CD14-positive monocyte (primary cell): ENCODE results near the gene ITGA2B. TPM values are rescaled to one million over a fixed set of nuclear protein-coding genes. Genes with fewer than 3 reads are reported as not detected.

Experiments
- DNase-seq, 3 donors: peaks; one replicate each; pipeline ENCODE4 v3.0.0-alpha.2; 2011 to 2022
- H2AFZ ChIP-seq: 2 replicates; pipeline ENCODE4 v1.6.0; 2012; ENCODE audit warnings: mild to moderate bottlenecking, low read depth, low read length, inconsistent platforms; ENCODE audit not compliant: insufficient read depth, poor library complexity, severe bottlenecking
- H3K27ac ChIP-seq, 2 donors: 1 replicate in 1 of 2; 2 replicates in 1 of 2; pipeline ENCODE4 v1.5.1; 2012 to 2013; ENCODE audit warnings: low read length in 2 of 2, control low read depth in 1 of 2, inconsistent platforms in 1 of 2, low read depth in 1 of 2, mild to moderate bottlenecking in 1 of 2
- H3K27me3 ChIP-seq, 2 donors: one replicate each; pipeline versions ENCODE4 v1.6.0 to v1.6.1; 2011 to 2013; ENCODE audit warnings: low read length in 2 of 2; ENCODE audit not compliant: control insufficient read depth in 2 of 2, insufficient read depth in 2 of 2
- H3K36me3 ChIP-seq, 2 donors: replicated peaks in 1 of 2; 1 replicate in 1 of 2; 2 replicates in 1 of 2; pipeline versions ENCODE4 v1.5.1 to v1.6.1; 2012 to 2013; ENCODE audit warnings: low read length in 2 of 2, control low read depth in 1 of 2, inconsistent platforms in 1 of 2, mild to moderate bottlenecking in 1 of 2; ENCODE audit not compliant: insufficient read depth in 2 of 2, control insufficient read depth in 1 of 2
- H3K4me1 ChIP-seq, 2 donors: 1 replicate in 1 of 2; 2 replicates in 1 of 2; pipeline versions ENCODE4 v1.5.1 to v1.6.1; 2012 to 2013; ENCODE audit warnings: low read length in 2 of 2, control low read depth in 1 of 2, inconsistent platforms in 1 of 2, mild to moderate bottlenecking in 1 of 2, moderate library complexity in 1 of 2; ENCODE audit not compliant: insufficient read depth in 2 of 2, control insufficient read depth in 1 of 2
- H3K4me2 ChIP-seq: replicated peaks from 2 replicates; pipeline ENCODE3; 2012; ENCODE audit warnings: low read length, moderate library complexity, mild to moderate bottlenecking; ENCODE audit not compliant: poor library complexity, severe bottlenecking; ENCODE audit errors: extremely low read depth
- H3K4me3 ChIP-seq, 3 experiments: fragments of 200-600 bp in 1 of 3; sonication (generic) in 1 of 3; replicated peaks in 1 of 3; 1 replicate in 2 of 3; 2 replicates in 1 of 3; pipeline ENCODE4 v1.5.1; 2011 to 2013; ENCODE audit warnings: low read length in 3 of 3, mild to moderate bottlenecking in 3 of 3, control low read depth in 2 of 3, low read depth in 2 of 3, inconsistent platforms in 1 of 3, moderate library complexity in 1 of 3
- H3K79me2 ChIP-seq: 2 replicates; pipeline ENCODE4 v1.6.0; 2012; ENCODE audit warnings: mild to moderate bottlenecking, control low read depth, inconsistent platforms, low read length, moderate library complexity; ENCODE audit not compliant: insufficient read depth
- H3K9ac ChIP-seq: 2 replicates; pipeline ENCODE4 v1.6.0; 2017; ENCODE audit warnings: low read length, mild to moderate bottlenecking; ENCODE audit not compliant: insufficient read depth, poor library complexity, severe bottlenecking
- H3K9me3 ChIP-seq, 2 donors: replicated peaks in 1 of 2; 1 replicate in 1 of 2; 2 replicates in 1 of 2; pipeline versions ENCODE4 v1.5.1 to v1.6.1; 2012 to 2013; ENCODE audit warnings: low read length in 2 of 2, control low read depth in 1 of 2; ENCODE audit not compliant: control insufficient read depth in 1 of 2, insufficient read depth in 1 of 2
- H4K20me1 ChIP-seq: 2 replicates; pipeline ENCODE4 v1.6.0; 2012; ENCODE audit warnings: mild to moderate bottlenecking, low read length, control low read depth, moderate library complexity; ENCODE audit not compliant: insufficient read depth
- H3K27ac Mint-ChIP-seq, 7 donors: one replicate each; pipeline ENCODE4 v1.8.0; 2020; ENCODE audit warnings: mild to moderate bottlenecking in 7 of 7, mixed read lengths in 7 of 7, moderate library complexity in 6 of 7, inconsistent platforms in 2 of 7
- H3K27me3 Mint-ChIP-seq, 3 donors: one replicate each; pipeline ENCODE4 v1.8.0; 2021 to 2022; ENCODE audit warnings: low read depth in 3 of 3, mild to moderate bottlenecking in 3 of 3, mixed read lengths in 3 of 3, moderate library complexity in 3 of 3, inconsistent platforms in 1 of 3
- H3K36me3 Mint-ChIP-seq, 2 donors: one replicate each; pipeline ENCODE4 v1.8.0; 2020; ENCODE audit warnings: mixed read lengths in 2 of 2, inconsistent platforms in 1 of 2, mild to moderate bottlenecking in 1 of 2
- H3K4me1 Mint-ChIP-seq: one replicate; pipeline ENCODE4 v1.8.0; 2020; ENCODE audit warnings: mild to moderate bottlenecking, mixed read lengths
- H3K4me3 Mint-ChIP-seq, 2 donors: one replicate each; pipeline ENCODE4 v1.8.0; 2020; ENCODE audit warnings: mild to moderate bottlenecking in 2 of 2, mixed read lengths in 2 of 2, moderate library complexity in 1 of 2
- H3K9me3 Mint-ChIP-seq, 7 donors: one replicate each; pipeline ENCODE4 v1.8.0; 2020 to 2022; ENCODE audit warnings: mixed read lengths in 7 of 7, mild to moderate bottlenecking in 6 of 7, moderate library complexity in 6 of 7, inconsistent platforms in 2 of 7
- CTCF ChIP-seq: fragments of 200-600 bp; IDR thresholded peaks from one replicate; pipeline ENCODE4 v1.8.0; 2022; ENCODE audit warnings: antibody characterized with exemption, mild to moderate bottlenecking
- whole genome bisulfite sequencing: methylation state at CpG from one replicate; pipeline ENCODE4 v1.1.5; 2013; ENCODE audit warnings: missing lambda C conversion rate; ENCODE audit not compliant: insufficient coverage; 5-methylcytosine and 5-hydroxymethylcytosine counted together
- intact Hi-C, 2 donors: fragments of 100-400 bp; cut with micrococcal nuclease; formaldehyde crosslinking; loops; one replicate each; pipeline versions ENCODE4 v1.15.0 to v1.15.1; 2023
- polyA plus RNA-seq, 3 donors: library from polyadenylated mRNA; depleted of rRNA in 1 of 3; unstranded in 2 of 3; stranded (reverse) in 1 of 3; fragments of 300-500 nt in 2 of 3; fragments of >200 nt in 1 of 3; fragmentation: Illumina TruSeq in 2 of 3; gene quantifications; 1 replicate in 2 of 3; 2 replicates in 1 of 3; pipeline ENCODE4 v1.2.3, GENCODE V29; 2012 to 2021

ITGA2B gene
- polyA plus RNA-seq, 3 donors: 0.21 to 1.2 (median 1.1) TPM

- H3K27me3 ChIP-seq: no peaks in the 10 kb centered on the region
- no peaks in the 10 kb centered on the region for H3K36me3 ChIP-seq
- H3K79me2 ChIP-seq: peaks cover 3% of the 10 kb centered on the region
- peak overlapping the region in 1 of 3 experiments; percentile 51 for H3K4me3 ChIP-seq
- H2AFZ ChIP-seq: no peak overlapping the region
- intact Hi-C loops: no loop called here
- Mint-ChIP-seq H3K27ac (peak overlapping the region; percentile 85 to 98 (median 95)), H3K4me3 (peak overlapping the region in 1 of 2 donors; percentile 31), H3K36me3 (no peaks in the 10 kb centered on the region), H3K4me1 (peaks cover 62% of the 10 kb centered on the region), H3K9me3 (peaks cover 0 to 4% (median 0%) of the 10 kb centered on the region in 7 donors), H3K27me3 (peaks cover 0 to 2% (median 0%) of the 10 kb centered on the region in 3 donors)
- peak overlapping the region; percentile 24 for H3K9ac ChIP-seq
- no peaks in the 10 kb centered on the region for H3K9me3 ChIP-seq
- no peak for DNase-seq
- TF ChIP-seq CTCF: no peak
- H3K4me1 ChIP-seq: peaks cover 67 to 72% of the 10 kb centered on the region in 2 donors
- no peaks in the 10 kb centered on the region for H4K20me1 ChIP-seq
- H3K27ac ChIP-seq: peak overlapping the region; percentile 69 to 86
- peak overlapping the region; percentile 47 for H3K4me2 ChIP-seq
- no CpG with 5 or more reads among the region's 2 CpGs for WGBS
These were observed 55.1 kb downstream of the ITGA2B start for GRCh38 chr17:44334315-44334714.

GRCh38 chr17:44333371-44333770 lies 56.1 kb downstream of the ITGA2B start:
- Mint-ChIP-seq H3K36me3 (no peaks in the 10 kb centered on the region), H3K27me3 (no peaks in the 10 kb centered on the region), H3K9me3 (peaks cover 0 to 4% (median 0%) of the 10 kb centered on the region in 7 donors), H3K27ac (peak overlapping the region; percentile 85 to 98 (median 95)), H3K4me3 (peak overlapping the region in 1 of 2 donors; percentile 39), H3K4me1 (peaks cover 59% of the 10 kb centered on the region)
- peak; percentile 80 to 92 (median 88) for DNase-seq
- Histone ChIP-seq H4K20me1 (no peaks in the 10 kb centered on the region), H3K27ac (peak overlapping the region; percentile 69 to 86), H3K4me1 (peaks cover 58 to 68% of the 10 kb centered on the region in 2 donors), H3K27me3 (no peaks in the 10 kb centered on the region), H3K4me2 (peak overlapping the region; percentile 47), H3K36me3 (no peaks in the 10 kb centered on the region), H3K9ac (peak overlapping the region; percentile 24), H3K4me3 (peak overlapping the region in 1 of 3 experiments; percentile 51), H3K79me2 (peaks cover 3% of the 10 kb centered on the region), H2AFZ (no peak overlapping the region), H3K9me3 (no peaks in the 10 kb centered on the region)
- TF ChIP-seq CTCF: no peak
- intact Hi-C loops: no loop called here
- 0% methylated on average over 3 of the region's 5 CpGs for WGBS
